ENCODE measurements around the gene DOCK2. TPM values are rescaled to one million over a fixed set of nuclear protein-coding genes. Genes with fewer than 3 reads are reported as not detected.
"Not testable (repeated sequence)": the region's sequence is repeated elsewhere in the genome, so short reads cannot be mapped to it uniquely, and the experiment has no call there.

The DOCK2 gene
- total RNA-seq, 1 donor from 2014 or later: 0.77 TPM

- no peaks in the 10 kb centered on the region for H3K9me3 Mint-ChIP-seq
- peak; percentile 23 for DNase-seq (ENCODE audit: low read depth, low spot score)
- no peaks in the 10 kb centered on the region for H3K36me3 Mint-ChIP-seq (ENCODE audit: low read depth)
- peak overlapping the region; percentile 94 for H3K27ac Mint-ChIP-seq (ENCODE audit: unreplicated experiment)
- H3K4me3 Mint-ChIP-seq: peak overlapping the region; percentile 8
- TF ChIP-seq CTCF (conservative IDR thresholded peaks at IDR 0.05): no peak
- no peaks in the 10 kb centered on the region for H3K27me3 Mint-ChIP-seq (ENCODE audit: low read depth)
- H3K4me1 Mint-ChIP-seq: peaks cover 27% of the 10 kb centered on the region
These were observed 308.8 kb downstream of the DOCK2 start for GRCh38 chr5:169945831-169946261.

- Mint-ChIP-seq H3K9me3 (no peaks in the 10 kb centered on the region), H3K27ac (ENCODE audit: unreplicated experiment) (peak overlapping the region; percentile 94), H3K27me3 (ENCODE audit: low read depth) (no peaks in the 10 kb centered on the region), H3K36me3 (ENCODE audit: low read depth) (no peaks in the 10 kb centered on the region), H3K4me3 (no peak overlapping the region), H3K4me1 (peaks cover 27% of the 10 kb centered on the region)
- no peak for TF ChIP-seq CTCF (conservative IDR thresholded peaks at IDR 0.05)
- DNase-seq (ENCODE audit: low read depth, low spot score): no peak
These were observed 309.7 kb downstream of the DOCK2 start for GRCh38 chr5:169946743-169947295.

DNA sequence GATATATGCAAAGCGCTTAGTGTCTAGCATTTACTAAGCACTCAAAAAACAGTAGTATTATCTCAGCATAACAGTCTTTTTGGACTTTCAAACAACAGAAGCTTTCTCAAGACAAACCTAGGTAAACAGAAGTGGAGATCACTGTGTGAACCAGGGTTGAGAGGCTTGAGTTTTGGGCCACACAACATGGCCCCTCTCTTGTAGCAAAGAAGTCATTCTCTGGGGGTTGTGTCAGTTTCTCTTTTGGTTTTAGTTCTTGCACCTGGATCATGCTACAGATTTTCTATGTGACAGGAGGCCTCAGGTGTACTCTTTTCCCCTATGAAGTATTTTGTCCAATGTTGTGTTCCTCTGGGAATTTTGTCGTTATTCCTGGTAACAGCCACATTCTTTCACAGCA lies 313.3 kb downstream of the DOCK2 start:
- TF ChIP-seq CTCF (conservative IDR thresholded peaks at IDR 0.05): no peak
- H3K36me3 Mint-ChIP-seq (ENCODE audit: low read depth): no peaks in the 10 kb centered on the region
- no peak overlapping the region for H3K4me3 Mint-ChIP-seq
- H3K27ac Mint-ChIP-seq (ENCODE audit: unreplicated experiment): no peak overlapping the region
- peaks cover 16% of the 10 kb centered on the region for H3K4me1 Mint-ChIP-seq
- peaks cover 8% of the 10 kb centered on the region for H3K27me3 Mint-ChIP-seq (ENCODE audit: low read depth)
- no peak for DNase-seq (ENCODE audit: low read depth, low spot score)
- no peaks in the 10 kb centered on the region for H3K9me3 Mint-ChIP-seq

- H3K27me3 Mint-ChIP-seq (ENCODE audit: low read depth); H3K4me1 Mint-ChIP-seq; H3K36me3 Mint-ChIP-seq (ENCODE audit: low read depth); DNase-seq (ENCODE audit: low read depth, low spot score); H3K9me3 Mint-ChIP-seq; H3K4me3 Mint-ChIP-seq; H3K27ac Mint-ChIP-seq (ENCODE audit: unreplicated experiment): not testable (repeated sequence)
These were observed 316.1 kb downstream of the DOCK2 start for GRCh38 chr5:169953196-169953595.

DNA sequence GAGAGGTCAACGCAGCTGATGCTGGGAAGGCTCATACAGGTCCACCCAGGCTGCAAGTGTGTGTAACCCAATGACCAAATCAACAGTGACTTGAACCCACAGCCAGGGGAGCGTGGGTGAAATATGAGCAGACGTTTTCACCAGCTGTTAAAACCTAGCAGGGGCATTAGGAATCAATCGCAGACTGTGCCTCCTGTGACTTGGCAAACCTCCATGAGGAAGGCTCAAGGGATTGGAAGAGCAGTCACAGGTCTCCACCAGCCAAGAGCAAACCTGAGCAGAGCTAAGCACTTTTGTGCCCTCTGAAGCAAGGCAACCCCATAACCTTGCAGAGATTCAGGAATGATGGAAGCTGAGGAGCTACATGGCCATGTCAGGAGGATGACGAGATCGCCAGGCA lies 317.7 kb downstream of the DOCK2 start:
- H3K9me3 Mint-ChIP-seq: no peaks in the 10 kb centered on the region
- TF ChIP-seq CTCF (conservative IDR thresholded peaks at IDR 0.05): no peak
- H3K4me3 Mint-ChIP-seq: no peak overlapping the region
- no peak for DNase-seq (ENCODE audit: low read depth, low spot score)
- H3K4me1 Mint-ChIP-seq: peaks cover 6% of the 10 kb centered on the region
- no peak overlapping the region for H3K27ac Mint-ChIP-seq (ENCODE audit: unreplicated experiment)
- H3K27me3 Mint-ChIP-seq (ENCODE audit: low read depth): peaks cover 8% of the 10 kb centered on the region
- no peaks in the 10 kb centered on the region for H3K36me3 Mint-ChIP-seq (ENCODE audit: low read depth)

GRCh38 chr5:169956126-169956525 lies 319.1 kb downstream of the DOCK2 start:
- H3K9me3 Mint-ChIP-seq: no peaks in the 10 kb centered on the region
- H3K4me3 Mint-ChIP-seq: no peak overlapping the region
- H3K4me1 Mint-ChIP-seq: peaks cover 6% of the 10 kb centered on the region
- H3K36me3 Mint-ChIP-seq (ENCODE audit: low read depth): no peaks in the 10 kb centered on the region
- no peak overlapping the region for H3K27ac Mint-ChIP-seq (ENCODE audit: unreplicated experiment)
- TF ChIP-seq CTCF (conservative IDR thresholded peaks at IDR 0.05): no peak
- no peak for DNase-seq (ENCODE audit: low read depth, low spot score)
- H3K27me3 Mint-ChIP-seq (ENCODE audit: low read depth): peaks cover 8% of the 10 kb centered on the region
